Vagina (tissue), 2 donors: ENCODE results near the gene MICAL2. TPM values are rescaled to one million over a fixed set of nuclear protein-coding genes. Genes with fewer than 3 reads are reported as not detected.
A peak's percentile ranks its signal among the peaks of the same experiment; 100 is the strongest.

Experiments
- DNase-seq, 2 donors: peaks; one replicate each; pipeline ENCODE4 v3.0.0-alpha.2; 2017; ENCODE audit errors: extremely low spot score in 2 of 2
- H3K27ac ChIP-seq: fragments of 200-600 bp; sonication (generic); one replicate; pipeline ENCODE4 v1.5.1; 2019
- H3K27me3 ChIP-seq: fragments of 200-600 bp; sonication (generic); one replicate; pipeline ENCODE4 v1.5.1; 2019
- H3K36me3 ChIP-seq, 2 donors: fragments of 200-600 bp; sonication (generic); one replicate each; pipeline ENCODE4 v1.5.1; 2017 to 2019
- H3K4me1 ChIP-seq: fragments of 200-600 bp; sonication (generic); one replicate; pipeline ENCODE4 v1.5.1; 2019
- H3K4me3 ChIP-seq, 2 donors: fragments of 200-600 bp; sonication (generic); 1 replicate in 1 of 2; 2 replicates in 1 of 2; pipeline ENCODE4 v1.5.1; 2016 to 2019
- H3K9me3 ChIP-seq: fragments of 200-600 bp; sonication (generic); one replicate; pipeline ENCODE4 v1.5.1; 2019
- CTCF ChIP-seq, 3 experiments: fragments of 450-650 bp in 2 of 3; fragments of 200-600 bp in 1 of 3; sonication (generic) in 1 of 3; IDR thresholded peaks; one replicate each; pipeline ENCODE4 v1.5.1; 2017 to 2019; ENCODE audit warnings: antibody characterized with exemption in 3 of 3, mild to moderate bottlenecking in 2 of 3, moderate library complexity in 2 of 3
- POLR2A ChIP-seq, 2 donors: fragments of 450-650 bp; IDR thresholded peaks; one replicate each; pipeline ENCODE4 v1.6.1; 2017; ENCODE audit warnings: antibody characterized with exemption in 2 of 2, mild to moderate bottlenecking in 2 of 2, moderate library complexity in 2 of 2
- POLR2AphosphoS5 ChIP-seq, 2 donors: sonication (generic); formaldehyde crosslinking; IDR thresholded peaks; one replicate each; pipeline ENCODE4 v1.9.0; 2017; ENCODE audit warnings: antibody characterized with exemption in 2 of 2, mild to moderate bottlenecking in 2 of 2, low read depth in 1 of 2; ENCODE audit not compliant: insufficient read depth in 1 of 2
- intact Hi-C: fragments of 100-400 bp; cut with DNase I; formaldehyde crosslinking; loops from one replicate; pipeline ENCODE4 v1.15.1; 2023
- total RNA-seq: library from RNA; depleted of rRNA; stranded (reverse); fragments of >200 nt; gene quantifications from one replicate; pipeline ENCODE4 v1.2.3, GENCODE V29; 2016

MICAL2 gene
- total RNA-seq, 1 donor from 2014 or later = 41.7 TPM

GRCh38 chr11:12200991-12201985 is 90.9 kb downstream of the MICAL2 start:
- intact Hi-C loops = no loop called here
- Histone ChIP-seq H3K36me3 (no peaks in the 10 kb centered on the region), H3K4me1 (peaks cover 31% of the 10 kb centered on the region), H3K27ac (peak overlapping the region; percentile 48), H3K27me3 (no peaks in the 10 kb centered on the region), H3K9me3 (no peaks in the 10 kb centered on the region), H3K4me3 (no peak overlapping the region)
- no peak for DNase-seq
- no peak for TF ChIP-seq POLR2A (IDR thresholded peaks at IDR 0.05)
- no peak for TF ChIP-seq CTCF (IDR thresholded peaks at IDR 0.05)
- no peak for TF ChIP-seq POLR2AphosphoS5 (IDR thresholded peaks at IDR 0.05; ENCODE audit: insufficient read depth in 1 of 2, low read depth in 1 of 2)

DNA sequence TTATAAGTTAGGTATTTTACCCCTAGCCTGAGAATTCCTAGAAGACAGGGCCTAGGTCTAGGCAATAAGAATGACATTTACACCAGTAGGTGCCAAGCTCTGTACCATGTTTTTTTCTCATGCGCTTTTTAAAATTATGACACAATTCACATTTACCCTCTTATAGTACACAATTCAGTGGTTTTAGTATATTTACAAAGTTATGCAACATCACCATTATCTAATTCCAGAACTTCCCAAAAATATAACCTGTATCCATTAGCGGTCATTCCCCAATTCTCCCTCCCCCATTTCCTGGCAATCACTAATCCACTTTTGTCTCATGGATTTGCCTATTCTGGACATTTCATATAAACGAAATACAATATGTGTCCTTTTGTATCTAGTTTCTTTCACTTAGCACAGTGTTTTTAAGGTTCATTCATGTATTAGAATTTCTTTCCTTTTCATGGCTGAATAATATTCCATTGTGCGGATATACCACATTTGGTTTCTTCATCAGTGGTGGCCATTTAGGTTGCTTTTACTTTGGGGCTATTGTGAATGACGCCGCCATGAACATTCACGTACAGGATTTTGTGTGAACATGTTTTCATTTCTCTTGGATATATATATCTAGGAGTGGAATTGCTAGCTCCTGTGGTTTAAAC is 92.4 kb downstream of the MICAL2 start:
- Histone ChIP-seq H3K4me3 (no peak overlapping the region), H3K36me3 (no peaks in the 10 kb centered on the region), H3K9me3 (no peaks in the 10 kb centered on the region), H3K4me1 (peaks cover 31% of the 10 kb centered on the region), H3K27me3 (no peaks in the 10 kb centered on the region), H3K27ac (no peak overlapping the region)
- intact Hi-C loops = no loop called here
- no peak for DNase-seq
- TF ChIP-seq POLR2A (IDR thresholded peaks at IDR 0.05) (no peak), POLR2AphosphoS5 (IDR thresholded peaks at IDR 0.05; ENCODE audit: insufficient read depth in 1 of 2, low read depth in 1 of 2) (no peak), CTCF (IDR thresholded peaks at IDR 0.05) (no peak)

DNA sequence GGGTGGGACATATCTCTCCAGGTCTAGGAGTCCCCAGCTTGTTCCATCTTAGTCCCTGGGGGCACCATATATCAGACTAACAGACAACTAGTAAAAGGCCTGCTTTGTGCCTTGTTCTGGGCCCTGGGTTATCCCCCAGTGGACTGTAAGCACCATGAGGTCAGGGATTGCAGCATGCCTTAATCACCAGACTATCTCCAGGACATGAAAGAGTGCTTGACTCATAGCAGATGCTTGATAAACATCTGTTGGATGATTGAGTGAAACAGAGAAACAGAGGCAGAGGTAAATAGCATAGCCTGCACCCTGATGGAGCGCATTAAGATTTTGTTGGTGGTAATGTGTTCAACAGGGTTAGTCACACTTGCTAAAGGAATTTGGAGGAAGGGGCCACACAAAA is 94.1 kb downstream of the MICAL2 start:
- no peak overlapping the region for H3K4me3 ChIP-seq
- no peak for DNase-seq
- no peaks in the 10 kb centered on the region for H3K9me3 ChIP-seq
- H3K27me3 ChIP-seq = no peaks in the 10 kb centered on the region
- no peak overlapping the region for H3K27ac ChIP-seq
- TF ChIP-seq POLR2AphosphoS5 (IDR thresholded peaks at IDR 0.05; ENCODE audit: insufficient read depth in 1 of 2, low read depth in 1 of 2) (no peak), POLR2A (IDR thresholded peaks at IDR 0.05) (no peak), CTCF (IDR thresholded peaks at IDR 0.05) (no peak)
- H3K36me3 ChIP-seq = no peaks in the 10 kb centered on the region
- peaks cover 19% of the 10 kb centered on the region for H3K4me1 ChIP-seq
- intact Hi-C loops = no loop called here

- no peak for TF ChIP-seq CTCF (IDR thresholded peaks at IDR 0.05)
- TF ChIP-seq POLR2A (IDR thresholded peaks at IDR 0.05) = no peak
- TF ChIP-seq POLR2AphosphoS5 (IDR thresholded peaks at IDR 0.05; ENCODE audit: insufficient read depth in 1 of 2, low read depth in 1 of 2) = no peak
- Histone ChIP-seq H3K27ac (no peak overlapping the region), H3K9me3 (no peaks in the 10 kb centered on the region), H3K4me1 (peaks cover 11% of the 10 kb centered on the region), H3K27me3 (no peaks in the 10 kb centered on the region), H3K36me3 (no peaks in the 10 kb centered on the region), H3K4me3 (no peak overlapping the region)
- no peak for DNase-seq
- intact Hi-C loops = no loop called here
Measured at GRCh38 chr11:12205330-12205729, 94.9 kb downstream of the MICAL2 start.
